H9 (cell line): ENCODE data around the gene ILK. TPM values are rescaled to one million over a fixed set of nuclear protein-coding genes. Genes with fewer than 3 reads are reported as not detected.

Experiments used
- DNase-seq: peaks from one replicate; pipeline ENCODE4 v3.0.0-alpha.2; 2017
- H2AFZ ChIP-seq: one replicate; pipeline ENCODE4 v1.6.1; 2013; ENCODE audit warnings: mild to moderate bottlenecking, low read length, control low read depth, moderate library complexity
- H2AK5ac ChIP-seq: 2 replicates; pipeline ENCODE4 v1.6.1; 2013; ENCODE audit warnings: low read length, control low read depth, mixed read lengths; ENCODE audit not compliant: insufficient read length
- H2BK120ac ChIP-seq: one replicate; pipeline ENCODE4 v1.6.1; 2013; ENCODE audit warnings: low read depth, mild to moderate bottlenecking, low read length, control low read depth, inconsistent platforms; ENCODE audit not compliant: poor library complexity, severe bottlenecking
- H2BK12ac ChIP-seq: 2 replicates; pipeline ENCODE4 v1.6.1; 2013; ENCODE audit warnings: low read length, control low read depth, mixed read lengths, low read depth; ENCODE audit not compliant: insufficient read length
- H2BK15ac ChIP-seq: 2 replicates; pipeline ENCODE4 v1.6.1; 2013; ENCODE audit warnings: low read depth, low read length, control low read depth
- H2BK20ac ChIP-seq: one replicate; pipeline ENCODE4 v1.6.1; 2013; ENCODE audit warnings: low read depth, mild to moderate bottlenecking, low read length, control low read depth, inconsistent platforms; ENCODE audit not compliant: poor library complexity, severe bottlenecking
- H2BK5ac ChIP-seq: 2 replicates; pipeline ENCODE4 v1.6.1; 2013; ENCODE audit warnings: low read length, control low read depth, mixed read lengths; ENCODE audit not compliant: insufficient read length
- H3K14ac ChIP-seq: 2 replicates; pipeline ENCODE4 v1.6.1; 2013; ENCODE audit warnings: low read length, control low read depth; ENCODE audit not compliant: insufficient read depth
- H3K18ac ChIP-seq: 2 replicates; pipeline ENCODE4 v1.6.1; 2013; ENCODE audit warnings: low read depth, mild to moderate bottlenecking, mixed read lengths, low read length, control low read depth; ENCODE audit not compliant: insufficient read length
- H3K23ac ChIP-seq: 2 replicates; pipeline ENCODE4 v1.6.1; 2013; ENCODE audit warnings: low read length, control low read depth, mixed read lengths, low read depth; ENCODE audit not compliant: insufficient read length
- H3K23me2 ChIP-seq: 2 replicates; pipeline ENCODE4 v1.6.1; 2013; ENCODE audit warnings: low read depth, mild to moderate bottlenecking, mixed read lengths, low read length, control low read depth; ENCODE audit not compliant: insufficient read length, poor library complexity, severe bottlenecking
- H3K27ac ChIP-seq: 2 replicates; pipeline ENCODE4 v1.5.1; 2013; ENCODE audit warnings: low read length, control low read depth, mixed read lengths, low read depth; ENCODE audit not compliant: insufficient read length
- H3K27me3 ChIP-seq: 2 replicates; pipeline ENCODE4 v1.6.1; 2013; ENCODE audit warnings: low read length, control low read depth, inconsistent platforms; ENCODE audit not compliant: insufficient read depth
- H3K4ac ChIP-seq: 2 replicates; pipeline ENCODE4 v1.6.1; 2013; ENCODE audit warnings: low read depth, mild to moderate bottlenecking, control low read depth, inconsistent platforms, low read length, moderate library complexity
- H3K4me1 ChIP-seq: 2 replicates; pipeline ENCODE4 v1.6.1; 2013; ENCODE audit warnings: low read length, control low read depth, inconsistent platforms; ENCODE audit not compliant: insufficient read depth
- H3K4me2 ChIP-seq: 2 replicates; pipeline ENCODE4 v1.6.1; 2013; ENCODE audit warnings: low read length, control low read depth, mixed read lengths; ENCODE audit not compliant: insufficient read length, insufficient read depth
- H3K56ac ChIP-seq: 2 replicates; pipeline ENCODE4 v1.6.1; 2013; ENCODE audit warnings: low read depth, mild to moderate bottlenecking, mixed read lengths, low read length, control low read depth; ENCODE audit not compliant: insufficient read length
- H3K79me1 ChIP-seq: 2 replicates; pipeline ENCODE4 v1.6.1; 2013; ENCODE audit warnings: low read depth, mild to moderate bottlenecking, moderate library complexity, low read length, control low read depth, inconsistent platforms; ENCODE audit not compliant: insufficient read depth, poor library complexity, severe bottlenecking
- H3K79me2 ChIP-seq: 2 replicates; pipeline ENCODE4 v1.6.1; 2013; ENCODE audit warnings: low read length, control low read depth, inconsistent platforms; ENCODE audit not compliant: insufficient read depth
- H3K9ac ChIP-seq: 2 replicates; pipeline ENCODE4 v1.6.1; 2013; ENCODE audit warnings: low read length, control low read depth, mixed read lengths; ENCODE audit not compliant: insufficient read length; ENCODE audit errors: extremely low read depth
- H3K9me3 ChIP-seq: one replicate; pipeline ENCODE4 v1.6.1; 2013; ENCODE audit warnings: low read depth, low read length, inconsistent platforms; ENCODE audit not compliant: control insufficient read depth
- H3T11ph ChIP-seq: one replicate; pipeline ENCODE4 v1.6.1; 2013; ENCODE audit warnings: mild to moderate bottlenecking, low read length, control low read depth, inconsistent platforms
- H4K20me1 ChIP-seq: one replicate; pipeline ENCODE4 v1.6.1; 2013; ENCODE audit not compliant: control insufficient read depth, insufficient read length, insufficient read depth
- H4K5ac ChIP-seq: 2 replicates; pipeline ENCODE4 v1.6.1; 2013; ENCODE audit warnings: low read depth, mild to moderate bottlenecking, mixed read lengths, low read length, control low read depth; ENCODE audit not compliant: insufficient read length
- H4K8ac ChIP-seq: replicated peaks from 2 replicates; pipeline ENCODE4 v1.6.1; 2013; ENCODE audit warnings: low read length, control low read depth, mixed read lengths, low read depth; ENCODE audit not compliant: insufficient read length
- H4K91ac ChIP-seq: 2 replicates; pipeline ENCODE4 v1.6.1; 2013; ENCODE audit warnings: low read depth, mild to moderate bottlenecking, moderate library complexity, mixed read lengths, low read length, control low read depth; ENCODE audit not compliant: insufficient read length
- H3K27ac Mint-ChIP-seq, 3 experiments: 2 replicates in 2 of 3; 3 replicates in 1 of 3; pipeline ENCODE4 v1.8.0; 2020 to 2021; ENCODE audit warnings: mixed read lengths in 3 of 3, mild to moderate bottlenecking in 1 of 3, moderate library complexity in 1 of 3
- H3K27me3 Mint-ChIP-seq: 2 replicates; pipeline ENCODE4 v1.8.0; 2021; ENCODE audit warnings: low read depth, mild to moderate bottlenecking, moderate library complexity, mixed read lengths
- H3K36me3 Mint-ChIP-seq, 3 experiments: 2 replicates in 2 of 3; 3 replicates in 1 of 3; pipeline ENCODE4 v1.8.0; 2020 to 2021; ENCODE audit warnings: low read depth in 3 of 3, mixed read lengths in 3 of 3; ENCODE audit not compliant: insufficient read depth in 1 of 3
- H3K4me1 Mint-ChIP-seq, 2 experiments: 2 replicates each; pipeline ENCODE4 v1.8.0; 2020; ENCODE audit warnings: mixed read lengths in 2 of 2
- H3K4me3 Mint-ChIP-seq, 2 experiments: 2 replicates in 1 of 2; 3 replicates in 1 of 2; pipeline ENCODE4 v1.8.0; 2020 to 2021; ENCODE audit warnings: mild to moderate bottlenecking in 2 of 2, mixed read lengths in 2 of 2, moderate library complexity in 1 of 2
- H3K9me3 Mint-ChIP-seq, 2 experiments: 2 replicates in 1 of 2; 3 replicates in 1 of 2; pipeline ENCODE4 v1.8.0; 2020; ENCODE audit warnings: mild to moderate bottlenecking in 2 of 2, mixed read lengths in 2 of 2, moderate library complexity in 1 of 2
- CTCF ChIP-seq: fragments of 200-600 bp; sonication (generic); conservative IDR thresholded peaks from 3 replicates; pipeline ENCODE4 v1.8.0; 2021; ENCODE audit warnings: antibody characterized with exemption, mild to moderate bottlenecking
- WGBS: extraction: QIAGEN DNeasy Blood & Tissue Kit; methylation state at CpG from one replicate; pipeline ENCODE4 v1.1.7; 2013; ENCODE audit warnings: missing lambda C conversion rate, low lambda C conversion rate, mixed read lengths; ENCODE audit not compliant: insufficient read length; ENCODE audit errors: extremely low coverage; 5-methylcytosine and 5-hydroxymethylcytosine counted together
- total RNA-seq: library from RNA; stranded (reverse); gene quantifications from 2 replicates; pipeline ENCODE4 v1.2.1, GENCODE V29; 2021

The ILK gene
- total RNA-seq, 1 experiment from 2014 or later, result 100 TPM

GRCh38 chr11:6650980-6651379 is 47.4 kb downstream of the ILK start:
- H3K79me1 ChIP-seq, result no peaks in the 10 kb centered on the region
- no peak for TF ChIP-seq CTCF
- no peak overlapping the region for H2BK15ac ChIP-seq
- H3K23ac ChIP-seq, result no peak overlapping the region
- Mint-ChIP-seq H3K4me1 (no peaks in the 10 kb centered on the region), H3K27ac (no peak overlapping the region), H3K27me3 (peaks cover 1% of the 10 kb centered on the region), H3K9me3 (no peaks in the 10 kb centered on the region), H3K4me3 (no peak overlapping the region), H3K36me3 (no peaks in the 10 kb centered on the region)
- no peak overlapping the region for H4K8ac ChIP-seq
- DNase-seq, result no peak
- no peak overlapping the region for H3T11ph ChIP-seq
- no peak overlapping the region for H4K91ac ChIP-seq
- H2BK20ac ChIP-seq, result no peak overlapping the region
- peaks cover 1% of the 10 kb centered on the region for H3K23me2 ChIP-seq
- no peaks in the 10 kb centered on the region for H4K20me1 ChIP-seq
- H3K4ac ChIP-seq, result no peak overlapping the region
- H2BK5ac ChIP-seq, result no peak overlapping the region
- no peak overlapping the region for H4K5ac ChIP-seq
- H3K14ac ChIP-seq, result no peak overlapping the region
- H2AFZ ChIP-seq, result no peak overlapping the region
- no peak overlapping the region for H2BK12ac ChIP-seq
- no peak overlapping the region for H3K56ac ChIP-seq
- no peak overlapping the region for H2AK5ac ChIP-seq
- H3K4me2 ChIP-seq, result no peak overlapping the region
- no CpG with 5 or more reads among the region's 6 CpGs for WGBS
- no peak overlapping the region for H2BK120ac ChIP-seq
- H3K27me3 ChIP-seq, result peaks cover 10% of the 10 kb centered on the region; the same call in 1 of the 2 replicates
- no peak overlapping the region for H3K18ac ChIP-seq
- peaks cover 2% of the 10 kb centered on the region; the same call in 1 of the 2 replicates for H3K4me1 ChIP-seq
- H3K9ac ChIP-seq, result no peak overlapping the region
- H3K27ac ChIP-seq, result no peak overlapping the region
- no peaks in the 10 kb centered on the region for H3K9me3 ChIP-seq
- no peaks in the 10 kb centered on the region for H3K79me2 ChIP-seq
